Thyroid gland (tissue), 4 donors: ENCODE data around the gene PPOX. TPM values are rescaled to one million over a fixed set of nuclear protein-coding genes. Genes with fewer than 3 reads are reported as not detected.
A peak's percentile ranks its signal among the peaks of the same experiment; 100 is the strongest.

Experiments used
- DNase-seq, 2 donors: peaks; one replicate each; pipeline ENCODE4 v3.0.0-alpha.2; 2019
- H3K27ac ChIP-seq, 3 donors: fragments of 200-600 bp; sonication (generic); 1 replicate in 2 of 3; 2 replicates in 1 of 3; pipeline ENCODE4 v1.5.1; 2016 to 2019; ENCODE audit warnings: mild to moderate bottlenecking in 1 of 3, moderate library complexity in 1 of 3
- H3K27me3 ChIP-seq: fragments of 200-600 bp; sonication (generic); one replicate; pipeline ENCODE4 v1.5.1; 2019
- H3K36me3 ChIP-seq, 2 donors: fragments of 200-600 bp; sonication (generic); one replicate each; pipeline ENCODE4 v1.5.1; 2016 to 2019
- H3K4me1 ChIP-seq, 2 donors: fragments of 200-600 bp; sonication (generic); one replicate each; pipeline ENCODE4 v1.5.1; 2017 to 2019
- H3K4me3 ChIP-seq, 3 donors: fragments of 200-600 bp; sonication (generic); replicated peaks in 1 of 3; 1 replicate in 2 of 3; 2 replicates in 1 of 3; pipeline ENCODE4 v1.5.1; 2016; ENCODE audit warnings: mild to moderate bottlenecking in 1 of 3
- H3K9me3 ChIP-seq: fragments of 200-600 bp; sonication (generic); one replicate; pipeline ENCODE4 v1.5.1; 2017
- CTCF ChIP-seq, 6 experiments: fragments of 200-600 bp in 3 of 6; fragments of 450-650 bp in 3 of 6; sonication (generic) in 3 of 6; IDR thresholded peaks; one replicate each; pipeline ENCODE4 v1.5.1; 2016 to 2019; ENCODE audit warnings: antibody characterized with exemption in 6 of 6, mild to moderate bottlenecking in 2 of 6, inconsistent platforms in 1 of 6, moderate library complexity in 1 of 6
- POLR2A ChIP-seq, 2 donors: fragments of 450-650 bp; IDR thresholded peaks; one replicate each; pipeline ENCODE4 v1.6.1; 2017; ENCODE audit warnings: antibody characterized with exemption in 2 of 2, mild to moderate bottlenecking in 2 of 2, moderate library complexity in 1 of 2
- WGBS, 2 donors: methylation state at CpG; one replicate each; pipeline ENCODE4 v1.1.5; 2017; 5-methylcytosine and 5-hydroxymethylcytosine counted together
- intact Hi-C: fragments of 100-400 bp; cut with DNase I; formaldehyde crosslinking; loops from one replicate; pipeline ENCODE4 v1.15.1; 2023
- total RNA-seq, 4 donors: library from RNA; depleted of rRNA; stranded (reverse); fragments of >200 nt; gene quantifications; one replicate each; pipeline ENCODE4 v1.2.3, GENCODE V29; 2016

The PPOX gene
- total RNA-seq, result 10 to 100 TPM; 12.6 to 30.0 (median 21.8) TPM

GRCh38 chr1:161165742-161166668, at the start of gene PPOX:
TSS of gene PPOX (plus strand) at chr1:161166426. CDS start at chr1:161166848, 422 bp downstream.
- DNase-seq, result peak; percentile 98 to 99
- WGBS, 2 donors, result 0 to 1% methylated on average over 27 to 54 of the region's 54 CpGs
- H3K9me3 ChIP-seq, result no peaks in the 10 kb centered on the region
- peaks cover 13 to 21% of the 10 kb centered on the region in 2 donors for H3K4me1 ChIP-seq
- H3K36me3 ChIP-seq, result peaks cover 2 to 9% of the 10 kb centered on the region in 2 donors
- H3K4me3 ChIP-seq, result peak within 1 kb of the TSS; percentile 9 to 65 (median 51)
- H3K27me3 ChIP-seq, result no peaks in the 10 kb centered on the region
- intact Hi-C loops, result no loop called here
- TF ChIP-seq CTCF (IDR thresholded peaks at IDR 0.05), result peak in 5 of 6 experiments; percentile 11 to 50 (median 28)
- peak in 1 of 2 donors; percentile 62 for TF ChIP-seq POLR2A (IDR thresholded peaks at IDR 0.05)
- peak within 1 kb of the TSS; percentile 85 to 87 (median 86) for H3K27ac ChIP-seq

GRCh38 chr1:161117759-161118581, 48.3 kb upstream of the PPOX start, which contains the start of the genes NIT1 and PFDN2:
TSS of gene NIT1 (plus strand) at chr1:161118105. CDS start at chr1:161118177, 72 bp downstream.
TSS of gene PFDN2 (minus strand) at chr1:161118037. CDS start at chr1:161118026, 11 bp downstream.
- H3K27me3 ChIP-seq, result no peaks in the 10 kb centered on the region
- H3K4me3 ChIP-seq, result peak within 1 kb of the TSS; percentile 77 to 92 (median 79)
- 0 to 1% methylated on average over 26 to 57 of the region's 58 CpGs for WGBS, 2 donors
- H3K4me1 ChIP-seq, result peaks cover 20 to 36% of the 10 kb centered on the region in 2 donors
- peak; percentile 83 to 84 for DNase-seq
- H3K36me3 ChIP-seq, result peaks cover 20 to 24% of the 10 kb centered on the region in 2 donors
- no peaks in the 10 kb centered on the region for H3K9me3 ChIP-seq
- intact Hi-C loops, result no loop called here
- TF ChIP-seq POLR2A (IDR thresholded peaks at IDR 0.05) (peak; percentile 9 to 91), CTCF (IDR thresholded peaks at IDR 0.05) (no peak)
- peak within 1 kb of the TSS; percentile 78 to 93 (median 93) for H3K27ac ChIP-seq

- peak; percentile 59 to 76 for DNase-seq
- intact Hi-C loops, result no loop called here
- Histone ChIP-seq H3K27ac (peak overlapping the region; percentile 78 to 93 (median 93)), H3K9me3 (no peaks in the 10 kb centered on the region), H3K4me1 (peaks cover 20 to 36% of the 10 kb centered on the region in 2 donors), H3K4me3 (peak overlapping the region in 1 of 3 donors; percentile 79), H3K36me3 (peaks cover 30 to 35% of the 10 kb centered on the region in 2 donors), H3K27me3 (no peaks in the 10 kb centered on the region)
- 28 to 31% methylated on average over 10 of the region's 10 CpGs for WGBS, 2 donors
- TF ChIP-seq CTCF (IDR thresholded peaks at IDR 0.05) (peak in 3 of 6 experiments; percentile 24 to 39 (median 27)), POLR2A (IDR thresholded peaks at IDR 0.05) (no peak)
These were observed 46.9 kb upstream of the PPOX start for GRCh38 chr1:161119092-161119903.

- DNase-seq, result no peak
- TF ChIP-seq POLR2A (IDR thresholded peaks at IDR 0.05), result no peak
- TF ChIP-seq CTCF (IDR thresholded peaks at IDR 0.05), result no peak
- 96% methylated on average over 3 of the region's 3 CpGs for WGBS, 2 donors
- intact Hi-C loops, result no loop called here
- H3K4me3 ChIP-seq, result no peak overlapping the region
- peaks cover 33 to 38% of the 10 kb centered on the region in 2 donors for H3K36me3 ChIP-seq
- H3K9me3 ChIP-seq, result no peaks in the 10 kb centered on the region
- no peak overlapping the region for H3K27ac ChIP-seq
- H3K27me3 ChIP-seq, result no peaks in the 10 kb centered on the region
- H3K4me1 ChIP-seq, result peaks cover 20 to 32% of the 10 kb centered on the region in 2 donors
These were observed 45.1 kb upstream of the PPOX start for GRCh38 chr1:161121042-161121650.
